ENCODE results near the gene FBXO9. TPM values are rescaled to one million over a fixed set of nuclear protein-coding genes. Genes with fewer than 3 reads are reported as not detected.

Gene FBXO9
- total RNA-seq, 1 experiment from 2014 or later: 68.4 TPM

- Histone ChIP-seq H2BK5ac (ENCODE audit: insufficient read length, low read length) (no peak overlapping the region), H3K27ac (ENCODE audit: insufficient read length, low read depth, low read length) (no peak overlapping the region), H4K20me1 (ENCODE audit: control insufficient read depth, insufficient read depth, insufficient read length) (no peaks in the 10 kb centered on the region), H4K8ac (replicated peaks; ENCODE audit: insufficient read length, low read depth, low read length) (no peak overlapping the region), H2BK20ac (ENCODE audit: low read depth, low read length, poor library complexity, severe bottlenecking) (no peak overlapping the region), H3K56ac (ENCODE audit: insufficient read length, low read depth, low read length) (no peak overlapping the region), H3K23ac (ENCODE audit: insufficient read length, low read depth, low read length) (no peak overlapping the region), H3K14ac (ENCODE audit: insufficient read depth, low read length) (no peak overlapping the region), H2AFZ (ENCODE audit: low read length) (no peak overlapping the region), H3T11ph (ENCODE audit: low read length) (no peak overlapping the region), H3K4ac (ENCODE audit: low read depth, low read length) (no peak overlapping the region), H3K18ac (ENCODE audit: insufficient read length, low read depth, low read length) (no peak overlapping the region), H2BK12ac (ENCODE audit: insufficient read length, low read depth, low read length) (no peak overlapping the region), H2AK5ac (ENCODE audit: insufficient read length, low read length) (no peak overlapping the region), H3K27me3 (ENCODE audit: insufficient read depth, low read length) (no peaks in the 10 kb centered on the region), H4K91ac (ENCODE audit: insufficient read length, low read depth, low read length) (no peak overlapping the region), H3K4me2 (ENCODE audit: insufficient read depth, insufficient read length, low read length) (no peak overlapping the region), H3K9ac (ENCODE audit: extremely low read depth, insufficient read length, low read length) (no peak overlapping the region), H3K23me2 (ENCODE audit: insufficient read length, low read depth, low read length, poor library complexity, severe bottlenecking) (peaks cover 6% of the 10 kb centered on the region), H2BK120ac (ENCODE audit: low read depth, low read length, poor library complexity, severe bottlenecking) (no peak overlapping the region), H3K79me1 (ENCODE audit: insufficient read depth, low read depth, low read length, poor library complexity, severe bottlenecking) (no peaks in the 10 kb centered on the region), H4K5ac (ENCODE audit: insufficient read length, low read depth, low read length) (no peak overlapping the region), H3K9me3 (ENCODE audit: control insufficient read depth, low read depth, low read length) (no peaks in the 10 kb centered on the region), H2BK15ac (ENCODE audit: low read depth, low read length) (no peak overlapping the region), H3K4me1 (ENCODE audit: insufficient read depth, low read length) (peaks cover 3% of the 10 kb centered on the region; the same call in 1 of the 2 replicates), H3K79me2 (ENCODE audit: insufficient read depth, low read length) (no peaks in the 10 kb centered on the region; the same call in 1 of the 2 replicates)
- H3K4me1 Mint-ChIP-seq: peaks cover 27 to 29% of the 10 kb centered on the region in 2 experiments
- no peak overlapping the region for H3K27ac Mint-ChIP-seq
- no peaks in the 10 kb centered on the region for H3K27me3 Mint-ChIP-seq (ENCODE audit: low read depth)
- no peaks in the 10 kb centered on the region for H3K36me3 Mint-ChIP-seq (ENCODE audit: insufficient read depth in 1 of 3, low read depth in 3 of 3)
- no CpG with 5 or more reads among the region's 4 CpGs for WGBS (ENCODE audit: extremely low coverage, insufficient read length, low lambda C conversion rate)
- H3K9me3 Mint-ChIP-seq: no peaks in the 10 kb centered on the region
- TF ChIP-seq CTCF (conservative IDR thresholded peaks at IDR 0.05): no peak
- DNase-seq: no peak
- no peak overlapping the region for H3K4me3 Mint-ChIP-seq
Measured at GRCh38 chr6:53058388-53059195, 6.6 kb upstream of the FBXO9 start.
